Natural killer cell (primary cell): Measurements from ENCODE around the gene CXCL16. TPM values are rescaled to one million over a fixed set of nuclear protein-coding genes. Genes with fewer than 3 reads are reported as not detected.
"Not testable (repeated sequence)": the region's sequence is repeated elsewhere in the genome, so short reads cannot be mapped to it uniquely, and the experiment has no call there.

Experiments
- ATAC-seq, 3 donors: fragments of 150-1000 bp in 2 of 3; fragments of 200-7000 bp in 1 of 3; cut with Tn5 transposase; 1 replicate in 1 of 3; 2 replicates in 2 of 3; pipeline ENCODE4 v1.10.0; 2021; ENCODE audit warnings: mild to moderate bottlenecking in 2 of 3, moderate library complexity in 2 of 3
- DNase-seq, 2 donors: peaks; one replicate each; pipeline versions ENCODE4 v3.0.0 to v3.0.0-alpha.2; 2013 to 2021; ENCODE audit warnings: mixed read lengths in 1 of 2
- H3K27ac ChIP-seq: one replicate; pipeline ENCODE4 v1.5.1; 2013; ENCODE audit warnings: mild to moderate bottlenecking, low read length
- H3K27me3 ChIP-seq: one replicate; pipeline ENCODE4 v1.6.1; 2013; ENCODE audit warnings: low read length; ENCODE audit not compliant: control insufficient read depth, insufficient read depth
- H3K36me3 ChIP-seq: one replicate; pipeline ENCODE4 v1.6.1; 2013; ENCODE audit warnings: low read length; ENCODE audit not compliant: control insufficient read depth, insufficient read depth
- H3K4me1 ChIP-seq: one replicate; pipeline ENCODE4 v1.6.1; 2013; ENCODE audit warnings: low read length; ENCODE audit not compliant: control insufficient read depth, insufficient read depth
- H3K4me3 ChIP-seq: one replicate; pipeline ENCODE4 v1.5.1; 2013; ENCODE audit warnings: low read length
- H3K9me3 ChIP-seq: one replicate; pipeline ENCODE4 v1.6.1; 2013; ENCODE audit warnings: low read length; ENCODE audit not compliant: control insufficient read depth, insufficient read depth
- H3K27ac Mint-ChIP-seq, 2 donors: one replicate each; pipeline ENCODE4 v1.8.0; 2022; ENCODE audit warnings: mild to moderate bottlenecking in 2 of 2, mixed read lengths in 2 of 2, moderate library complexity in 1 of 2
- H3K27me3 Mint-ChIP-seq, 2 donors: one replicate each; pipeline ENCODE4 v1.8.0; 2022; ENCODE audit warnings: low read depth in 2 of 2, mixed read lengths in 2 of 2
- H3K36me3 Mint-ChIP-seq: one replicate; pipeline ENCODE4 v1.8.0; 2022; ENCODE audit warnings: mixed read lengths
- H3K4me1 Mint-ChIP-seq, 2 donors: one replicate each; pipeline ENCODE4 v1.8.0; 2022; ENCODE audit warnings: mixed read lengths in 2 of 2
- H3K4me3 Mint-ChIP-seq: one replicate; pipeline ENCODE4 v1.8.0; 2022; ENCODE audit warnings: mild to moderate bottlenecking, moderate library complexity, mixed read lengths
- H3K9me3 Mint-ChIP-seq, 2 donors: one replicate each; pipeline ENCODE4 v1.8.0; 2022; ENCODE audit warnings: mixed read lengths in 2 of 2
- CTCF ChIP-seq: fragments of 200-600 bp; IDR thresholded peaks from one replicate; pipeline ENCODE4 v1.8.0; 2022; ENCODE audit warnings: antibody characterized with exemption
- WGBS: methylation state at CpG from one replicate; pipeline ENCODE4 v1.1.7; 2013; ENCODE audit warnings: missing lambda C conversion rate; ENCODE audit not compliant: insufficient coverage; 5-methylcytosine and 5-hydroxymethylcytosine counted together
- intact Hi-C: fragments of 100-400 bp; cut with micrococcal nuclease; formaldehyde crosslinking; loops from one replicate; pipeline ENCODE4 v1.14.2; 2022
- total RNA-seq, 4 donors: library from RNA; stranded (reverse); fragments of 120-200 nt in 1 of 4; gene quantifications; one replicate each; pipeline versions ENCODE4 v1.2.3 to v1.2.4, GENCODE V29; 2013 to 2022

CXCL16 gene
- total RNA-seq, 3 donors from 2014 or later (not counting 1 experiment from before 2014, with no cell fraction given) = 4.0 to 31.8 (median 16.0) TPM

DNA sequence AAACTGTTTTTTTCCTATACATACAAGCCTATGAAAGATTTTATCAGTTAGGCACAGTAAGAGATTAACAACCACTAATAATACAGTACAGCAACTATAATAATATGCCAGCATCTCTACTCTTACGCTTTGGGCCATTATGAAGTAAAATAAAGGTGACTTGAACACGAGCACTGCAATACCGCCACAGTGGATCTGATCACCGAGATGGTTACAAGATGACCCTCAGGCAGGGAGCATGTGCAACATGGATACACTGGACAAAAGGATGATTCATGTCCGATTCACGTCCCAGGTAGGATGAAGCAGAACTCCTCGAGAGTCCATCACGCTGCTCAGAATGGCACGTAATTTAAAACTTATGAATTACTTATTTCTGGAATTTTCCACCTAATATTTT is 46.3 kb downstream of the CXCL16 start:
- Histone ChIP-seq H3K27me3 (no peaks in the 10 kb centered on the region), H3K36me3 (peaks cover 6% of the 10 kb centered on the region), H3K27ac (no peak overlapping the region), H3K4me1 (peaks cover 9% of the 10 kb centered on the region), H3K9me3 (no peaks in the 10 kb centered on the region), H3K4me3 (no peak overlapping the region)
- intact Hi-C loops = no loop called here
- Mint-ChIP-seq H3K36me3 (peaks cover 12% of the 10 kb centered on the region), H3K4me3 (no peak overlapping the region), H3K27me3 (no peaks in the 10 kb centered on the region), H3K4me1 (peaks cover 27% of the 10 kb centered on the region in 2 donors), H3K27ac (no peak overlapping the region), H3K9me3 (no peaks in the 10 kb centered on the region)
- 86% methylated on average over 9 of the region's 9 CpGs for WGBS
- ATAC-seq (no peak), DNase-seq (no peak)
- no peak for TF ChIP-seq CTCF

- Histone ChIP-seq H3K4me3 (no peak overlapping the region), H3K9me3 (no peaks in the 10 kb centered on the region), H3K36me3 (peaks cover 6% of the 10 kb centered on the region), H3K27ac (no peak overlapping the region), H3K27me3 (no peaks in the 10 kb centered on the region), H3K4me1 (peaks cover 9% of the 10 kb centered on the region)
- Mint-ChIP-seq H3K36me3 (peaks cover 12% of the 10 kb centered on the region), H3K4me1 (peaks cover 25% of the 10 kb centered on the region in 2 donors), H3K9me3 (no peaks in the 10 kb centered on the region), H3K4me3 (no peak overlapping the region), H3K27ac (no peak overlapping the region), H3K27me3 (no peaks in the 10 kb centered on the region)
- 99% methylated on average over 6 of the region's 8 CpGs for WGBS
- TF ChIP-seq CTCF = no peak
- ATAC-seq (no peak), DNase-seq (no peak)
- intact Hi-C loops = no loop called here
These were observed 48.0 kb downstream of the CXCL16 start for GRCh38 chr17:4691686-4692085.

DNA sequence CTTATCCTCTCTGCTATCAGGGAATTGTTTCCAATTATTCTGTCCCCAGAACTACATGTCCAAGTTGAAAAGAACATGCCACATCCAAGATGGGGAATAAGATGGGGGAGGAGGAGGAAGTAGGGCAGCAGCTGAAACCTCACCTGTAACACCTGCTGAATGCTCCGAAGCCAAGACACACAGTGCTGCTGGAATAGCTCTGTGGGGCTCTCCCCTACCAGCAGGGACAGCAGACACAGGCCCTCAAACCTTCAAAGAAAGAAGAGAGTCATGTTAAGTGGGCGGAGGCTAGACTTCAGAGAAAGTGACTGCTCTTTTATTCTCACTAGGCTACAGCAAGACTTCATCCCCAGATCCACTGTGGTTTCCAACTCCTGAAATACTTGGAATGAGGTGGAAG is 49.0 kb downstream of the CXCL16 start:
- Mint-ChIP-seq H3K9me3 (no peaks in the 10 kb centered on the region), H3K27ac (no peak overlapping the region), H3K36me3 (peaks cover 12% of the 10 kb centered on the region), H3K4me1 (peaks cover 20 to 23% of the 10 kb centered on the region in 2 donors), H3K4me3 (no peak overlapping the region), H3K27me3 (no peaks in the 10 kb centered on the region)
- WGBS = 83% methylated on average over 1 of the region's 2 CpGs
- H3K27me3 ChIP-seq = no peaks in the 10 kb centered on the region
- no peak for ATAC-seq
- DNase-seq = no peak
- H3K4me3 ChIP-seq = no peak overlapping the region
- H3K9me3 ChIP-seq = no peaks in the 10 kb centered on the region
- TF ChIP-seq CTCF = no peak
- peaks cover 6% of the 10 kb centered on the region for H3K36me3 ChIP-seq
- H3K4me1 ChIP-seq = peaks cover 3% of the 10 kb centered on the region
- intact Hi-C loops = no loop called here
- no peak overlapping the region for H3K27ac ChIP-seq

DNA sequence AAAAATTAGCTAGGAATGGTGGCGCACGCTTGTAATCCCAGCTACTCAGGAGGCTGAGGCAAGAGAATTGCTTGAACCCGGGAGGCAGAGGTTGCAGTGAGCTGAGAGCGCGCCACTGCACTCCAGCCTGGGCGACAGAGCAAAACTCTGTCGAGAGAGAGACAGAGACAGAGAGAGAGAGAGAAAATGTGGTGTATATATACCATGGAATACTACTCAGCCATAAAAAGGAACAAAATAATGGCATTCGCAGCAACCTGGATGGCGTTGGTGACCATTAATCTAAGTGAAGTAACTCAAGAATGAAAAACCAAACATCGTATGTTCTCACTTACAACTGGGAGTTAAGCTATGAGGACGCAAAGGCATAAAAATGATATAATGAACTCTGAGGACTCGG is 49.9 kb downstream of the CXCL16 start:
- H3K27ac ChIP-seq, intact Hi-C loops, H3K4me3 Mint-ChIP-seq, DNase-seq, H3K9me3 Mint-ChIP-seq, ATAC-seq, H3K27me3 Mint-ChIP-seq, H3K4me1 ChIP-seq, H3K27ac Mint-ChIP-seq, H3K27me3 ChIP-seq, H3K36me3 ChIP-seq, H3K4me3 ChIP-seq, H3K9me3 ChIP-seq: not testable (repeated sequence)
- Mint-ChIP-seq H3K4me1 (peaks cover 20 to 23% of the 10 kb centered on the region in 2 donors), H3K36me3 (peaks cover 12% of the 10 kb centered on the region)
- WGBS = 90% methylated on average over 11 of the region's 12 CpGs

- H3K4me3 ChIP-seq, H3K4me3 Mint-ChIP-seq, DNase-seq, H3K27me3 Mint-ChIP-seq, H3K4me1 ChIP-seq, H3K9me3 ChIP-seq, H3K9me3 Mint-ChIP-seq, H3K27ac ChIP-seq, H3K27ac Mint-ChIP-seq, H3K36me3 Mint-ChIP-seq, ATAC-seq, H3K27me3 ChIP-seq, intact Hi-C loops: not testable (repeated sequence)
- WGBS = 97% methylated on average over 4 of the region's 5 CpGs
- peaks cover 5 to 11% of the 10 kb centered on the region in 2 donors for H3K4me1 Mint-ChIP-seq
- H3K36me3 ChIP-seq = peaks cover 22% of the 10 kb centered on the region
These were observed 56.0 kb downstream of the CXCL16 start for GRCh38 chr17:4683739-4684138.
